ENCODE data around the gene WDFY4. TPM values are rescaled to one million over a fixed set of nuclear protein-coding genes. Genes with fewer than 3 reads are reported as not detected.

WDFY4 gene
- total RNA-seq, 1 experiment from 2014 or later: 144 TPM

GRCh38 chr10:48899781-48900180 is 215.1 kb downstream of the WDFY4 start:
- H3K9me2 ChIP-seq (replicated peaks; ENCODE audit: insufficient read depth, low read length): no peaks in the 10 kb centered on the region
- no peak overlapping the region for H3K9ac ChIP-seq (ENCODE audit: low read length)
- H3K27me3 ChIP-seq (ENCODE audit: low read length): no peaks in the 10 kb centered on the region
- H4K20me1 ChIP-seq (ENCODE audit: insufficient read depth, low read depth, low read length): no peaks in the 10 kb centered on the region
- H3K27ac ChIP-seq (ENCODE audit: low read length): no peak overlapping the region
- no peak overlapping the region for H3K4me3 ChIP-seq (ENCODE audit: low read length)
- no peaks in the 10 kb centered on the region for H3K79me2 ChIP-seq (ENCODE audit: low read length)
- no peaks in the 10 kb centered on the region for H3K9me3 ChIP-seq (ENCODE audit: low read length)
- peaks cover 38% of the 10 kb centered on the region for H3K36me3 ChIP-seq (ENCODE audit: insufficient read depth, low read length)
- no peak overlapping the region for H3K4me2 ChIP-seq (ENCODE audit: low read depth, low read length, poor library complexity, severe bottlenecking)
- no peak for DNase-seq
- no peak overlapping the region for H2AFZ ChIP-seq (ENCODE audit: low read length)
- no peaks in the 10 kb centered on the region for H3K4me1 ChIP-seq (ENCODE audit: low read length)

- H4K20me1 ChIP-seq (ENCODE audit: insufficient read depth, low read depth, low read length): no peaks in the 10 kb centered on the region
- no peaks in the 10 kb centered on the region for H3K4me1 ChIP-seq (ENCODE audit: low read length)
- no peak overlapping the region for H3K27ac ChIP-seq (ENCODE audit: low read length)
- no peaks in the 10 kb centered on the region for H3K9me3 ChIP-seq (ENCODE audit: low read length)
- peaks cover 38% of the 10 kb centered on the region for H3K36me3 ChIP-seq (ENCODE audit: insufficient read depth, low read length)
- H2AFZ ChIP-seq (ENCODE audit: low read length): no peak overlapping the region
- no peaks in the 10 kb centered on the region for H3K9me2 ChIP-seq (replicated peaks; ENCODE audit: insufficient read depth, low read length)
- no peaks in the 10 kb centered on the region for H3K79me2 ChIP-seq (ENCODE audit: low read length)
- no peak for DNase-seq
- H3K4me3 ChIP-seq (ENCODE audit: low read length): no peak overlapping the region
- H3K9ac ChIP-seq (ENCODE audit: low read length): no peak overlapping the region
- H3K27me3 ChIP-seq (ENCODE audit: low read length): no peaks in the 10 kb centered on the region
- no peak overlapping the region for H3K4me2 ChIP-seq (ENCODE audit: low read depth, low read length, poor library complexity, severe bottlenecking)
Measured at GRCh38 chr10:48900371-48900801, 215.7 kb downstream of the WDFY4 start.

GRCh38 chr10:48901319-48901718 is 216.6 kb downstream of the WDFY4 start:
- Histone ChIP-seq H3K9ac (ENCODE audit: low read length) (no peak overlapping the region), H3K27me3 (ENCODE audit: low read length) (no peaks in the 10 kb centered on the region), H3K4me2 (ENCODE audit: low read depth, low read length, poor library complexity, severe bottlenecking) (no peak overlapping the region), H2AFZ (ENCODE audit: low read length) (no peak overlapping the region), H3K27ac (ENCODE audit: low read length) (no peak overlapping the region), H3K79me2 (ENCODE audit: low read length) (no peaks in the 10 kb centered on the region), H3K4me1 (ENCODE audit: low read length) (no peaks in the 10 kb centered on the region), H3K9me3 (ENCODE audit: low read length) (no peaks in the 10 kb centered on the region), H4K20me1 (ENCODE audit: insufficient read depth, low read depth, low read length) (no peaks in the 10 kb centered on the region), H3K36me3 (ENCODE audit: insufficient read depth, low read length) (peaks cover 41% of the 10 kb centered on the region), H3K4me3 (ENCODE audit: low read length) (no peak overlapping the region), H3K9me2 (replicated peaks; ENCODE audit: insufficient read depth, low read length) (no peaks in the 10 kb centered on the region)
- no peak for DNase-seq

GRCh38 chr10:48902096-48902495 is 217.4 kb downstream of the WDFY4 start:
- Histone ChIP-seq H4K20me1 (ENCODE audit: insufficient read depth, low read depth, low read length) (no peaks in the 10 kb centered on the region), H3K4me3 (ENCODE audit: low read length) (no peak overlapping the region), H3K9me3 (ENCODE audit: low read length) (no peaks in the 10 kb centered on the region), H3K4me1 (ENCODE audit: low read length) (no peaks in the 10 kb centered on the region), H3K9ac (ENCODE audit: low read length) (no peak overlapping the region), H3K9me2 (replicated peaks; ENCODE audit: insufficient read depth, low read length) (no peaks in the 10 kb centered on the region), H3K4me2 (ENCODE audit: low read depth, low read length, poor library complexity, severe bottlenecking) (no peak overlapping the region), H2AFZ (ENCODE audit: low read length) (no peak overlapping the region), H3K79me2 (ENCODE audit: low read length) (no peaks in the 10 kb centered on the region), H3K27ac (ENCODE audit: low read length) (no peak overlapping the region), H3K36me3 (ENCODE audit: insufficient read depth, low read length) (peaks cover 42% of the 10 kb centered on the region), H3K27me3 (ENCODE audit: low read length) (no peaks in the 10 kb centered on the region)
- DNase-seq: no peak

GRCh38 chr10:48903151-48903550 is 218.5 kb downstream of the WDFY4 start:
- Histone ChIP-seq H3K4me3 (ENCODE audit: low read length) (no peak overlapping the region), H3K27ac (ENCODE audit: low read length) (no peak overlapping the region), H3K4me2 (ENCODE audit: low read depth, low read length, poor library complexity, severe bottlenecking) (no peak overlapping the region), H3K27me3 (ENCODE audit: low read length) (no peaks in the 10 kb centered on the region), H3K9me2 (replicated peaks; ENCODE audit: insufficient read depth, low read length) (no peaks in the 10 kb centered on the region), H2AFZ (ENCODE audit: low read length) (no peak overlapping the region), H3K9ac (ENCODE audit: low read length) (no peak overlapping the region), H3K79me2 (ENCODE audit: low read length) (no peaks in the 10 kb centered on the region), H4K20me1 (ENCODE audit: insufficient read depth, low read depth, low read length) (no peaks in the 10 kb centered on the region), H3K9me3 (ENCODE audit: low read length) (no peaks in the 10 kb centered on the region), H3K36me3 (ENCODE audit: insufficient read depth, low read length) (peaks cover 42% of the 10 kb centered on the region), H3K4me1 (ENCODE audit: low read length) (no peaks in the 10 kb centered on the region)
- no peak for DNase-seq

GRCh38 chr10:48904861-48905260 is 220.2 kb downstream of the WDFY4 start:
- Histone ChIP-seq H3K36me3 (ENCODE audit: insufficient read depth, low read length) (peaks cover 35% of the 10 kb centered on the region), H4K20me1 (ENCODE audit: insufficient read depth, low read depth, low read length) (no peaks in the 10 kb centered on the region), H3K79me2 (ENCODE audit: low read length) (no peaks in the 10 kb centered on the region), H3K4me3 (ENCODE audit: low read length) (no peak overlapping the region), H3K27ac (ENCODE audit: low read length) (no peak overlapping the region), H3K27me3 (ENCODE audit: low read length) (no peaks in the 10 kb centered on the region), H3K9ac (ENCODE audit: low read length) (no peak overlapping the region), H3K9me3 (ENCODE audit: low read length) (no peaks in the 10 kb centered on the region), H3K4me2 (ENCODE audit: low read depth, low read length, poor library complexity, severe bottlenecking) (no peak overlapping the region), H3K9me2 (replicated peaks; ENCODE audit: insufficient read depth, low read length) (no peaks in the 10 kb centered on the region), H2AFZ (ENCODE audit: low read length) (no peak overlapping the region), H3K4me1 (ENCODE audit: low read length) (no peaks in the 10 kb centered on the region)
- DNase-seq: no peak

- no peak overlapping the region for H2AFZ ChIP-seq (ENCODE audit: low read length)
- no peak overlapping the region for H3K27ac ChIP-seq (ENCODE audit: low read length)
- H3K4me3 ChIP-seq (ENCODE audit: low read length): no peak overlapping the region
- no peak overlapping the region for H3K9ac ChIP-seq (ENCODE audit: low read length)
- no peak for DNase-seq
- H3K36me3 ChIP-seq (ENCODE audit: insufficient read depth, low read length): peaks cover 30% of the 10 kb centered on the region
- no peaks in the 10 kb centered on the region for H3K79me2 ChIP-seq (ENCODE audit: low read length)
- no peaks in the 10 kb centered on the region for H3K9me3 ChIP-seq (ENCODE audit: low read length)
- H3K27me3 ChIP-seq (ENCODE audit: low read length): no peaks in the 10 kb centered on the region
- no peaks in the 10 kb centered on the region for H4K20me1 ChIP-seq (ENCODE audit: insufficient read depth, low read depth, low read length)
- H3K4me1 ChIP-seq (ENCODE audit: low read length): no peaks in the 10 kb centered on the region
- no peak overlapping the region for H3K4me2 ChIP-seq (ENCODE audit: low read depth, low read length, poor library complexity, severe bottlenecking)
- H3K9me2 ChIP-seq (replicated peaks; ENCODE audit: insufficient read depth, low read length): no peaks in the 10 kb centered on the region
Measured at GRCh38 chr10:48905311-48905710, 220.6 kb downstream of the WDFY4 start.

- Histone ChIP-seq H3K27ac (ENCODE audit: low read length) (no peak overlapping the region), H3K9me2 (replicated peaks; ENCODE audit: insufficient read depth, low read length) (no peaks in the 10 kb centered on the region), H3K9ac (ENCODE audit: low read length) (no peak overlapping the region), H3K36me3 (ENCODE audit: insufficient read depth, low read length) (peaks cover 20% of the 10 kb centered on the region; the same call in 1 of the 2 replicates), H3K4me3 (ENCODE audit: low read length) (no peak overlapping the region), H4K20me1 (ENCODE audit: insufficient read depth, low read depth, low read length) (no peaks in the 10 kb centered on the region), H2AFZ (ENCODE audit: low read length) (no peak overlapping the region), H3K4me1 (ENCODE audit: low read length) (no peaks in the 10 kb centered on the region), H3K9me3 (ENCODE audit: low read length) (no peaks in the 10 kb centered on the region), H3K79me2 (ENCODE audit: low read length) (no peaks in the 10 kb centered on the region), H3K4me2 (ENCODE audit: low read depth, low read length, poor library complexity, severe bottlenecking) (no peak overlapping the region), H3K27me3 (ENCODE audit: low read length) (no peaks in the 10 kb centered on the region)
- no peak for DNase-seq
Measured at GRCh38 chr10:48906841-48907240, 222.2 kb downstream of the WDFY4 start.

GRCh38 chr10:48907730-48908129 is 223.1 kb downstream of the WDFY4 start:
- H3K27me3 ChIP-seq (ENCODE audit: low read length): no peaks in the 10 kb centered on the region
- no peak for DNase-seq

More at GRCh38 chr10:48907730-48908129, 223.1 kb downstream of the WDFY4 start:
- Histone ChIP-seq H3K4me3 (ENCODE audit: low read length) (no peak overlapping the region), H4K20me1 (ENCODE audit: insufficient read depth, low read depth, low read length) (no peaks in the 10 kb centered on the region), H3K4me1 (ENCODE audit: low read length) (no peaks in the 10 kb centered on the region), H3K79me2 (ENCODE audit: low read length) (no peaks in the 10 kb centered on the region), H3K36me3 (ENCODE audit: insufficient read depth, low read length) (peaks cover 19% of the 10 kb centered on the region), H3K9me2 (replicated peaks; ENCODE audit: insufficient read depth, low read length) (no peaks in the 10 kb centered on the region), H2AFZ (ENCODE audit: low read length) (no peak overlapping the region), H3K9ac (ENCODE audit: low read length) (no peak overlapping the region), H3K4me2 (ENCODE audit: low read depth, low read length, poor library complexity, severe bottlenecking) (no peak overlapping the region), H3K9me3 (ENCODE audit: low read length) (no peaks in the 10 kb centered on the region), H3K27ac (ENCODE audit: low read length) (no peak overlapping the region)
